ENCODE data around the gene RAB27B. TPM values are rescaled to one million over a fixed set of nuclear protein-coding genes. Genes with fewer than 3 reads are reported as not detected.

Gene RAB27B
- total and polyA plus RNA-seq, 7 donors, result 0.03 to 0.20 (median 0.06) TPM; not detected in 1

DNA sequence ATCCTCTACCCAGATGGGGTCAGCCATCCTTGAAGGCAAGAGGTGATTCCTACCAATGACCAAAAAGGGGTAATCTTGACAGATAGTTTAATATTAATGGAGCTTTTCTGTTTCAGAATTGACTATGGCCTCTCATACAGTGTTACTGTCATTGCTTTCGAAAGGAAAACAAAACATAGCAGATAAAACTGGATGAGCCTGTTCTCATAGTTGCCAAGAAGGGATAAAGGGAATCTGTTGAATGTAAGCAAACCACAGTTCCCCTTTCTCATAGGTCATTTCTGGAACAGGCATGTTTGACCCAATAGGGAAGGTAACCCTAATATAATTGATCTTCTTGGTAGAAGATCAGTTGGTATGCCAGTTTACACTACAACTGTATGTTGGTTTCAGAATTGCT lies 1.6 kb downstream of the RAB27B start:
- DNase-seq (no peak), ATAC-seq (no peak)
- no peaks in the 10 kb centered on the region for H3K9me3 ChIP-seq
- H3K4me1 ChIP-seq, result no peaks in the 10 kb centered on the region
- no peak overlapping the region for H3K4me3 ChIP-seq
- no peaks in the 10 kb centered on the region for H3K36me3 ChIP-seq (ENCODE audit: insufficient read depth in 1 of 2, low read depth in 1 of 2)
- intact Hi-C loops (cut with DNase I), result no loop called here
- H3K27ac ChIP-seq, result no peak overlapping the region
- peaks cover 0 to 5% (median 0%) of the 10 kb centered on the region in 3 donors for H3K27me3 ChIP-seq (ENCODE audit: insufficient read depth in 3 of 3, low read length in 2 of 3)
- TF ChIP-seq, protein P1, sequence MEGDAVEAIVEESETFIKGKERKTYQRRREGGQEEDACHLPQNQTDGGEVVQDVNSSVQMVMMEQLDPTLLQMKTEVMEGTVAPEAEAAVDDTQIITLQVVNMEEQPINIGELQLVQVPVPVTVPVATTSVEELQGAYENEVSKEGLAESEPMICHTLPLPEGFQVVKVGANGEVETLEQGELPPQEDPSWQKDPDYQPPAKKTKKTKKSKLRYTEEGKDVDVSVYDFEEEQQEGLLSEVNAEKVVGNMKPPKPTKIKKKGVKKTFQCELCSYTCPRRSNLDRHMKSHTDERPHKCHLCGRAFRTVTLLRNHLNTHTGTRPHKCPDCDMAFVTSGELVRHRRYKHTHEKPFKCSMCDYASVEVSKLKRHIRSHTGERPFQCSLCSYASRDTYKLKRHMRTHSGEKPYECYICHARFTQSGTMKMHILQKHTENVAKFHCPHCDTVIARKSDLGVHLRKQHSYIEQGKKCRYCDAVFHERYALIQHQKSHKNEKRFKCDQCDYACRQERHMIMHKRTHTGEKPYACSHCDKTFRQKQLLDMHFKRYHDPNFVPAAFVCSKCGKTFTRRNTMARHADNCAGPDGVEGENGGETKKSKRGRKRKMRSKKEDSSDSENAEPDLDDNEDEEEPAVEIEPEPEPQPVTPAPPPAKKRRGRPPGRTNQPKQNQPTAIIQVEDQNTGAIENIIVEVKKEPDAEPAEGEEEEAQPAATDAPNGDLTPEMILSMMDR (IDR thresholded peaks at IDR 0.05), result no peak
- WGBS, 3 donors, result 97 to 98% (median 97%) methylated on average over 1 of the region's 1 CpG

DNA sequence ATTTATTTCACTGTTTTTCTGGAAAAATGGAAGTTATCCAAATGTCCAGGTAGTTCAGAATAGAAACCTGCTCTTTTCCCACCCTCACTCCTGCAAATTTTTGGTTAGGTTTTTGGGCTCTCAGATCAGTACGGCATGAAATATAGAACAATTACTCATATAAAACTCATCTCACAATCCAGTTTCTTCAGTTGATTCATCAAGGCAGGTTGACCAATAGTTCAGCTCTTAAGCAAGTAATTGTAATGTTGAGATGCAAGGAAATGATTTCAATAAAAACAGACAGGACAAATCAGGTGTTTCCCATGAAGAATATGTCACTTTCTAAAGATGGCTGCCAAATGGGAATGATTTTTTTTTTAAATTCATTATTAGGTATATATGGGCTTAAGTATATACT lies 2.0 kb downstream of the RAB27B start:
- Histone ChIP-seq H3K36me3 (ENCODE audit: insufficient read depth in 1 of 2, low read depth in 1 of 2) (no peaks in the 10 kb centered on the region), H3K27me3 (ENCODE audit: insufficient read depth in 3 of 3, low read length in 2 of 3) (peaks cover 0 to 5% (median 0%) of the 10 kb centered on the region in 3 donors), H3K27ac (no peak overlapping the region), H3K4me1 (no peaks in the 10 kb centered on the region), H3K9me3 (no peaks in the 10 kb centered on the region), H3K4me3 (no peak overlapping the region)
- DNase-seq, result no peak
- intact Hi-C loops (cut with DNase I), result no loop called here
- ATAC-seq, result no peak
- 92 to 95% (median 93%) methylated on average over 1 of the region's 1 CpG for WGBS, 3 donors
- TF ChIP-seq, protein P1 (IDR thresholded peaks at IDR 0.05), result no peak

DNA sequence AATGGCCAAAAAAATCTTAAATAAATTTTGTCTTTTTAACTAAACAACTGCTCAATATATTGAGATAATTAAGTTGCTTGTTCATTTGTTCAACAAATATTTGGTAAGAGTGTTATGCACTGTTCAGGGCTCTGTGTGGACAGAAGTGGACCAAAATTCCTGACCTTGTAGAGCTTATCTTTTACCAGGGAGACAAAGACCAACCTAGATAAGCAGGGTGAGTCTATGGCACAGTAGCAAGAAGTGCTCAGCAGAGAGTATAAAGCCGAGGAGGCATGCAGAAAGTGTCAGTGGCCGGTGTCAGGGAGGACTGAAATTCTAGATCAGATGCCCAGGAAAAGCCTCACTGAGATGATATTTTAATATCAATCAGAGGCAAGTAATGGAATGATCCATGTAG lies 2.6 kb downstream of the RAB27B start:
- ATAC-seq (no peak), DNase-seq (no peak)
- TF ChIP-seq, protein P1 (IDR thresholded peaks at IDR 0.05), result no peak
- Histone ChIP-seq H3K27ac (no peak overlapping the region), H3K4me3 (no peak overlapping the region), H3K36me3 (ENCODE audit: insufficient read depth in 1 of 2, low read depth in 1 of 2) (no peaks in the 10 kb centered on the region), H3K27me3 (ENCODE audit: insufficient read depth in 3 of 3, low read length in 2 of 3) (peaks cover 0 to 5% (median 0%) of the 10 kb centered on the region in 3 donors), H3K9me3 (no peaks in the 10 kb centered on the region), H3K4me1 (no peaks in the 10 kb centered on the region)
- 77 to 90% (median 89%) methylated on average over 2 of the region's 2 CpGs for WGBS, 3 donors
- intact Hi-C loops (cut with DNase I), result no loop called here

DNA sequence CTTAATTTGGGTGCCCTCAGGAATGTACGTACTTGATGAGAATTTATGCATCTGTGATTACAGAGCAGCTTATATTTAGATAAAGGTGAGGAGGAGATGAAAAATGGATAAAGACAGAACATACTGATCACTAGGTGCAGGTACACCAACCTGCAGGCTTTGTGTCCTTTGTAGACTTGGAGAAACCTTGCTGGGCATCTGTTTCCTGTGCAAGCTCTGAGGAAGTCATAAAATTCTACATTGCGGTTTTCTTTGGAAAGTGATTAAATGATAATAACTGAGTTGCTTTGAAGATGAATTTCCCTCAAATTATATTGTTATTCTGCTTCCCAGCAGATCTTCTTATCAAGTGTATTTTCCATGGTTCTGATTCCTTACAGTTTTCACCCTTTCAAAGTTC lies 7.7 kb downstream of the RAB27B start:
- no peaks in the 10 kb centered on the region for H3K36me3 ChIP-seq (ENCODE audit: insufficient read depth in 1 of 2, low read depth in 1 of 2)
- intact Hi-C loops (cut with DNase I), result no loop called here
- TF ChIP-seq, protein P1 (IDR thresholded peaks at IDR 0.05), result no peak
- H3K27ac ChIP-seq, result no peak overlapping the region
- ATAC-seq (no peak), DNase-seq (no peak)
- H3K27me3 ChIP-seq (ENCODE audit: insufficient read depth in 3 of 3, low read length in 2 of 3), result no peaks in the 10 kb centered on the region
- no peaks in the 10 kb centered on the region for H3K4me1 ChIP-seq
- H3K4me3 ChIP-seq, result no peak overlapping the region
- H3K9me3 ChIP-seq, result no peaks in the 10 kb centered on the region
- WGBS, 3 donors, result 71 to 76% (median 75%) methylated on average over 2 of the region's 2 CpGs

DNA sequence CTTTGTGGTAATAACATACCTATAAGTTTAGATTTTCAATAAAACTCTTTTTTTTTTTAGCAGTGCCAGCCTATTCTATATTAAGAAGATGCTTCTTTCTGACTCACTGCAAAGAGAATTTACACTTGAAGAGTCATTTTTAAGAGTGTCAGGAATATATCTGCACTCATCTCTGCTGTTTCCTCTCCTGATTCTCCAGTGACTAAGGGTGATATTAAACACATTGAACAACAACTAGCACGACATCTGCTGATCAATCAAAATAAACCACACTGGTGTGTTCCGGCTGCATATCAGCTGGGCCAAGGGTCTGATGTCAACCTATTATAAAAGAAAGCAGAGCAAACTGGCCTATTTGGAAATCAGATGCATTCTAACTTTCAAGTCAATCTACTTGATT lies 15.0 kb downstream of the RAB27B start:
- Histone ChIP-seq H3K27ac (no peak overlapping the region), H3K4me3 (no peak overlapping the region), H3K27me3 (ENCODE audit: insufficient read depth in 3 of 3, low read length in 2 of 3) (no peaks in the 10 kb centered on the region), H3K9me3 (no peaks in the 10 kb centered on the region), H3K4me1 (no peaks in the 10 kb centered on the region), H3K36me3 (ENCODE audit: insufficient read depth in 1 of 2, low read depth in 1 of 2) (no peaks in the 10 kb centered on the region)
- DNase-seq (no peak), ATAC-seq (no peak)
- intact Hi-C loops (cut with DNase I), result no loop called here
- 78 to 81% (median 81%) methylated on average over 2 of the region's 2 CpGs for WGBS, 3 donors
- TF ChIP-seq, protein P1 (IDR thresholded peaks at IDR 0.05), result no peak
